K562 (cell line): Measurements from ENCODE around the gene FAM219B. TPM values are rescaled to one million over a fixed set of nuclear protein-coding genes. Genes with fewer than 3 reads are reported as not detected.
A peak's percentile ranks its signal among the peaks of the same experiment; 100 is the strongest.

Experiments used
- ATAC-seq: fragments of 200-7000 bp; cut with Tn5 transposase; 3 replicates; pipeline ENCODE4 v1.9.1; 2020; ENCODE audit warnings: moderate library complexity
- BruUV-seq: library from RNA; stranded (reverse); fragments of 400-500 nt; replicated peaks from 2 replicates; lab custom pipeline; 2021; lab: Mats Ljungman, UMichigan
- CTCF ChIA-PET: fragments of 300-600 bp; formaldehyde crosslinking; extraction: SDS; loops from one replicate; lab custom pipeline; 2021; ENCODE audit warnings: low intra/inter-chr PET ratio; lab: Yijun Ruan, JAX
- POLR2A ChIA-PET: fragments of 300-600, 350-650 bp; sonication (Branson Sonifier 250); formaldehyde crosslinking; extraction: SDS; loops from one replicate; lab custom pipeline; 2021; ENCODE audit warnings: antibody characterized with exemption, inconsistent platforms; lab: Yijun Ruan, JAX
- DNase-seq, 4 experiments: peaks; one replicate each; pipeline versions ENCODE4 v3.0.0 to v3.0.0-alpha.2; 2011 to 2018; ENCODE audit warnings: low spot score in 3 of 4, mixed read lengths in 3 of 4; ENCODE audit errors: extremely low read depth in 1 of 4
- FAIRE-seq: peaks from 2 replicates; lab custom pipeline; 2011; peaks lifted over from hg19 to GRCh38; lab: Jason Lieb, UNC
- H2AFZ ChIP-seq: 2 replicates; pipeline ENCODE4 v1.6.0; 2011; ENCODE audit warnings: low read depth, low read length, control low read depth, inconsistent platforms
- H3K27ac ChIP-seq: fragments of 200-600 bp; 3 replicates; pipeline ENCODE4 v1.8.0; 2011; ENCODE audit warnings: low read depth, mild to moderate bottlenecking, control low read depth, inconsistent platforms, low read length, moderate library complexity, mixed read lengths; ENCODE audit errors: extremely low read depth
- H3K27me3 ChIP-seq, 2 experiments: fragments of 300-600 bp in 1 of 2; 2 replicates in 1 of 2; 3 replicates in 1 of 2; pipeline versions ENCODE4 v1.6.0 to v1.8.0; 2011; ENCODE audit warnings: inconsistent platforms in 2 of 2, low read length in 2 of 2, mild to moderate bottlenecking in 1 of 2, mixed read lengths in 1 of 2, moderate library complexity in 1 of 2; ENCODE audit not compliant: control insufficient read depth in 2 of 2, insufficient read depth in 2 of 2
- H3K36me3 ChIP-seq: fragments of 300-600 bp; 3 replicates; pipeline ENCODE4 v1.8.0; 2011; ENCODE audit warnings: mild to moderate bottlenecking, low read length, inconsistent platforms; ENCODE audit not compliant: control insufficient read depth, insufficient read depth
- H3K4me1 ChIP-seq, 2 experiments: fragments of 200-600 bp in 1 of 2; replicated peaks in 1 of 2; 2 replicates in 1 of 2; 3 replicates in 1 of 2; pipeline versions ENCODE4 v1.5.1 to v1.8.0; 2011; ENCODE audit warnings: inconsistent platforms in 2 of 2, low read length in 2 of 2, mild to moderate bottlenecking in 1 of 2, mixed read lengths in 1 of 2, moderate library complexity in 1 of 2; ENCODE audit not compliant: control insufficient read depth in 2 of 2, insufficient read depth in 2 of 2
- H3K4me2 ChIP-seq: 2 replicates; pipeline ENCODE4 v1.6.1; 2011; ENCODE audit warnings: low read length, control low read depth, inconsistent platforms, mixed read lengths; ENCODE audit not compliant: insufficient read depth
- H3K4me3 ChIP-seq: fragments of 200-600 bp; sonication (generic), shearing (Covaris generic); 2 replicates; pipeline ENCODE4 v1.5.1; 2016; ENCODE audit warnings: control low read depth, inconsistent platforms
- H3K79me2 ChIP-seq: fragments of 200-600 bp; 3 replicates; pipeline ENCODE4 v1.8.0; 2011; ENCODE audit warnings: low read length, inconsistent platforms; ENCODE audit not compliant: control insufficient read depth, insufficient read depth
- H3K9ac ChIP-seq, 2 experiments: 2 replicates each; pipeline versions ENCODE4 v1.6.0 to v1.6.1; 2011; ENCODE audit warnings: low read depth in 2 of 2, low read length in 2 of 2, control low read depth in 1 of 2, inconsistent platforms in 1 of 2, mild to moderate bottlenecking in 1 of 2, mixed read lengths in 1 of 2; ENCODE audit not compliant: insufficient read depth in 1 of 2
- H3K9me1 ChIP-seq: one replicate; pipeline ENCODE4 v1.6.0; 2011; ENCODE audit warnings: inconsistent platforms, mild to moderate bottlenecking, low read length, moderate library complexity; ENCODE audit not compliant: control insufficient read depth, insufficient read depth
- H3K9me3 ChIP-seq: replicated peaks from 2 replicates; pipeline ENCODE4 v1.5.1; 2011; ENCODE audit warnings: low read depth, low read length, inconsistent platforms; ENCODE audit not compliant: control insufficient read depth, insufficient read depth
- H4K20me1 ChIP-seq: replicated peaks from 2 replicates; pipeline ENCODE4 v1.6.1; 2011; ENCODE audit warnings: low read length, inconsistent platforms, mixed read lengths; ENCODE audit not compliant: control insufficient read depth, insufficient read depth
- AFF1 ChIP-seq, 2 experiments: fragments of 450-650 bp; IDR thresholded peaks; 2 replicates each; pipeline ENCODE4 v1.6.1; 2018; ENCODE audit warnings: mild to moderate bottlenecking in 2 of 2, low read depth in 1 of 2; ENCODE audit not compliant: partially characterized antibody in 2 of 2
- ATF3 ChIP-seq, 2 experiments: fragments of 450-650 bp in 1 of 2; sonication (generic) in 1 of 2; formaldehyde crosslinking in 1 of 2; IDR thresholded peaks in 1 of 2; conservative IDR thresholded peaks in 1 of 2; 2 replicates each; pipeline versions ENCODE4 v1.6.1 to v1.8.1; 2016 to 2023; ENCODE audit warnings: mild to moderate bottlenecking in 2 of 2, moderate library complexity in 2 of 2, inconsistent platforms in 1 of 2, missing genetic modification reagents in 1 of 2
- ELF1 ChIP-seq: fragments of 200-800 bp; sonication (Bioruptor generic); IDR thresholded peaks from 2 replicates; pipeline ENCODE4 v1.6.1; 2016; ENCODE audit warnings: missing genetic modification characterization, missing compliant biosample characterization
- FIP1L1 ChIP-seq: fragments of 200-400 bp; formaldehyde crosslinking; IDR thresholded peaks from 2 replicates; pipeline ENCODE4 v1.6.1; 2018; ENCODE audit warnings: mild to moderate bottlenecking, low read depth, low read length; ENCODE audit not compliant: poor library complexity, severe bottlenecking
- MEF2A ChIP-seq: IDR thresholded peaks from 2 replicates; pipeline ENCODE4 v1.6.1; 2011; ENCODE audit warnings: low read depth, mild to moderate bottlenecking, low read length, moderate library complexity; ENCODE audit not compliant: control insufficient read depth
- RNF2 ChIP-seq: sonication (generic); IDR thresholded peaks from 2 replicates; pipeline ENCODE4 v1.6.1; 2016
- UBTF ChIP-seq, 2 experiments: IDR thresholded peaks; 2 replicates each; pipeline ENCODE4 v1.6.1; 2012; ENCODE audit warnings: improper control_type of control experiment in 2 of 2, low read depth in 2 of 2, low read length in 2 of 2, borderline replicate concordance in 1 of 2
- WGBS: fragments of 100-300 bp; shearing (Covaris generic); methylation state at CpG from one replicate; pipeline ENCODE4 v1.1.6; 2016; ENCODE audit warnings: low coverage, mixed read lengths; ENCODE audit not compliant: insufficient coverage; ENCODE audit errors: missing lambda C conversion rate; 5-methylcytosine and 5-hydroxymethylcytosine counted together
- in situ Hi-C: fragments of 300-500 bp; cut with MboI; formaldehyde crosslinking; loops from 4 replicates; pipeline ENCODE4 v1.15.0; 2018; ENCODE audit warnings: inconsistent platforms, mixed read lengths
- intact Hi-C: fragments of 100-400 bp; cut with micrococcal nuclease; formaldehyde crosslinking; loops from 2 replicates; pipeline ENCODE4 v1.14.2; 2022
- polyA plus RNA-seq, 8 experiments: library from polyadenylated mRNA; depleted of rRNA in 4 of 8; stranded (reverse) in 5 of 8; unstranded in 3 of 8; fragments of >200 nt; fragmentation: Nextera tagmentation in 2 of 8; fragmentation: Illumina TruSeq in 1 of 8; extraction: Ambion mirVana in 2 of 8; extraction: Trizol in 1 of 8; gene quantifications; 2 replicates each; pipeline versions ENCODE4 v1.2.1 to v1.2.3, GENCODE V29; 2011 to 2014; ENCODE audit warnings: inconsistent platforms in 1 of 8, missing spikeins in 1 of 8
- total RNA-seq, 7 experiments: library from RNA; depleted of rRNA in 6 of 7; stranded (reverse); fragments of >200 nt in 6 of 7; fragmentation: Illumina TruSeq in 2 of 7; extraction: Trizol in 2 of 7; gene quantifications; 2 replicates each; pipeline versions ENCODE4 v1.2.1 to v1.2.3, GENCODE V29; 2011 to 2021; ENCODE audit warnings: low replicate concordance in 1 of 7

Gene FAM219B
- total and polyA plus RNA-seq, 9 of the 15 experiments (the other 6 are each of a cell fraction or from before 2014, with no cell fraction given), result 6.8 to 50.4 (median 29.4) TPM

GRCh38 chr15:74937590-74938371, 31.1 kb upstream of the FAM219B start, which contains the start of gene COX5A (continued):
- TF ChIP-seq ATF3 (IDR thresholded peaks at IDR 0.05) (no peak), ATF3 (CRISPR knock-in tag; conservative IDR thresholded peaks at IDR 0.05) (no peak)

- H3K4me1 ChIP-seq, result peaks cover 19 to 29% of the 10 kb centered on the region in 2 experiments
- H3K9ac ChIP-seq, result peak overlapping the region; percentile 97 to 98
- POLR2A ChIA-PET, result interaction anchor here (0.5 to 1.2 kb wide), 3 partner anchors 31 to 180 kb away, joined by 3 to 4 read pairs (median 3); partner anchors contain the start of gene FAM219B
- peak overlapping the region; percentile 87 for H2AFZ ChIP-seq
- H4K20me1 ChIP-seq, result peaks cover 9% of the 10 kb centered on the region
- H3K4me2 ChIP-seq, result peak overlapping the region; percentile 87
- peak; percentile 74; the same call in 1 of the 3 replicates for ATAC-seq
- in situ Hi-C loops (no loop called here), intact Hi-C loops (no loop called here)
- H3K9me1 ChIP-seq, result no peaks in the 10 kb centered on the region
- H3K27ac ChIP-seq, result peak overlapping the region; percentile 98
- H3K9me3 ChIP-seq, result no peaks in the 10 kb centered on the region
- WGBS, result 0% methylated on average over 18 of the region's 18 CpGs
- peaks cover 39% of the 10 kb centered on the region; the same call in 2 of the 3 replicates for H3K36me3 ChIP-seq
- CTCF ChIA-PET, result no interaction called here
- H3K27me3 ChIP-seq, result no peaks in the 10 kb centered on the region
- peak overlapping the region; percentile 99 for H3K4me3 ChIP-seq
- H3K79me2 ChIP-seq, result peaks cover 57% of the 10 kb centered on the region
- DNase-seq, result no peak
- BruUV-seq, result no TSS peak
- FAIRE-seq, result peak; percentile 60
- TF ChIP-seq MEF2A (no peak), UBTF (IDR thresholded peaks at IDR 0.05; ENCODE audit: borderline replicate concordance in 1 of 2, low read depth in 2 of 2, low read length in 2 of 2) (peak in 1 of 2 experiments; percentile 60; a peak in 1 of 4 replicates), ELF1 (tag) (peak; percentile 57; the same call in 1 of the 2 replicates), RNF2 (0 out of 2 replicates have a peak, but pooled peaks have one; percentile 14), FIP1L1 (no peak), AFF1 (IDR thresholded peaks at IDR 0.05; ENCODE audit: low read depth in 1 of 2, partially characterized antibody in 2 of 2) (peak in 1 of 2 experiments; percentile 36)
Observed at GRCh38 chr15:74937272-74937589, 30.6 kb upstream of the FAM219B start.
